Subcutaneous adipose tissue (tissue), 4 donors: Measurements from ENCODE around the gene LRRK1. TPM values are rescaled to one million over a fixed set of nuclear protein-coding genes. Genes with fewer than 3 reads are reported as not detected.

Experiments
- total RNA-seq, 4 donors: library from RNA; depleted of rRNA; stranded (reverse); fragments of >200 nt; gene quantifications; one replicate each; pipeline ENCODE4 v1.1.0, GENCODE V29; 2016
- TF ChIP-seq, protein P1 (sequence below): fragments of 450-650 bp; IDR thresholded peaks from one replicate; pipeline ENCODE4 v1.5.1; 2016; ENCODE audit warnings: low read depth, mild to moderate bottlenecking, control low read depth, antibody characterized with exemption, moderate library complexity

LRRK1 gene
- total RNA-seq, 4 donors from 2014 or later = 9.6 to 21.6 (median 17.3) TPM

DNA sequence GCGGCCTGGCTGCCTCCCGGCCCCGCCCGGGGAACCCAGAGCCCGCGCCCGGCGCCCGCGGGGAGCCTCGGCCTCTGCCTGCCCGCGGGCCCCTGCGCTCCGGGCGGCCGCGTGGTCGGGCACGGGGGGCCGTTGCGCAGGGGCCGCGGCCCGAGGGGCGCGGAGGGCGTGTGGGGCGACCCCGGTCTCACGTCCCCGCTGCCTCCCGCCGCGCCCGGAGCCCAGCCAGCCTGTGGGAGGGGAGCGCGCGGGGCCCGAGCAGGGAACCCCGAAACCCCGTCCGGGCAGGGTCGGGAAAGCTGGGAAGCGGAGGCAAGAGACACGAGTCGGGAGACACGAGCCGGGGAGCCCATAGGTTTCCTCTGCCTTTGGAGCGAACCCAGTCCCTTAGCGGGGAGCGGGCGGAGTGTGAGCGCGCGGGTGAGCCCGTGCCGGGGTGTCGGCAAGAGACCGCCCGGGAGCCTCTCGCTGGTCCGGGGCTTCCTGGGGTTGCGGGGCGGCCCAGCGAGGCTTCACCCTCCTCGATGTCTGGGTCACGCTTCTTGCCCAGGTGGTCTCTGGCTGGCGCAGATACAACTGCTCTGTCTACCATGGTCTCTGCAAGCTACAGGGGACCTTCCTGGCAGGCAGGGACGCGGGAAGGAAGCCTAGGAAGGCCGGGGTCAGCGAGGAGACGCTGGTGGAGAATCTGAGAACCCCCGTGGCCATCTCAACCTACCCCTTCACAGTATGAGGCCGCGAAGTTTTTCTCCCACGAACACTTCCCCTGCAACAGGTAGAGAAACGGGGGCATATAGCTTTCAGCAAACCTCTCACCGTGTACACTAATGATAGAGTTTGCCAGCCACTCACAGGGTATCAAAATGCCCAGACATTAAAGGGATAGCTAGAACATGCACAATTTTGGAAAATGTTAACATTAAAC lies 586 bp downstream of the LRRK1 start:
- TF ChIP-seq, protein P1, sequence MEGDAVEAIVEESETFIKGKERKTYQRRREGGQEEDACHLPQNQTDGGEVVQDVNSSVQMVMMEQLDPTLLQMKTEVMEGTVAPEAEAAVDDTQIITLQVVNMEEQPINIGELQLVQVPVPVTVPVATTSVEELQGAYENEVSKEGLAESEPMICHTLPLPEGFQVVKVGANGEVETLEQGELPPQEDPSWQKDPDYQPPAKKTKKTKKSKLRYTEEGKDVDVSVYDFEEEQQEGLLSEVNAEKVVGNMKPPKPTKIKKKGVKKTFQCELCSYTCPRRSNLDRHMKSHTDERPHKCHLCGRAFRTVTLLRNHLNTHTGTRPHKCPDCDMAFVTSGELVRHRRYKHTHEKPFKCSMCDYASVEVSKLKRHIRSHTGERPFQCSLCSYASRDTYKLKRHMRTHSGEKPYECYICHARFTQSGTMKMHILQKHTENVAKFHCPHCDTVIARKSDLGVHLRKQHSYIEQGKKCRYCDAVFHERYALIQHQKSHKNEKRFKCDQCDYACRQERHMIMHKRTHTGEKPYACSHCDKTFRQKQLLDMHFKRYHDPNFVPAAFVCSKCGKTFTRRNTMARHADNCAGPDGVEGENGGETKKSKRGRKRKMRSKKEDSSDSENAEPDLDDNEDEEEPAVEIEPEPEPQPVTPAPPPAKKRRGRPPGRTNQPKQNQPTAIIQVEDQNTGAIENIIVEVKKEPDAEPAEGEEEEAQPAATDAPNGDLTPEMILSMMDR = no peak

DNA sequence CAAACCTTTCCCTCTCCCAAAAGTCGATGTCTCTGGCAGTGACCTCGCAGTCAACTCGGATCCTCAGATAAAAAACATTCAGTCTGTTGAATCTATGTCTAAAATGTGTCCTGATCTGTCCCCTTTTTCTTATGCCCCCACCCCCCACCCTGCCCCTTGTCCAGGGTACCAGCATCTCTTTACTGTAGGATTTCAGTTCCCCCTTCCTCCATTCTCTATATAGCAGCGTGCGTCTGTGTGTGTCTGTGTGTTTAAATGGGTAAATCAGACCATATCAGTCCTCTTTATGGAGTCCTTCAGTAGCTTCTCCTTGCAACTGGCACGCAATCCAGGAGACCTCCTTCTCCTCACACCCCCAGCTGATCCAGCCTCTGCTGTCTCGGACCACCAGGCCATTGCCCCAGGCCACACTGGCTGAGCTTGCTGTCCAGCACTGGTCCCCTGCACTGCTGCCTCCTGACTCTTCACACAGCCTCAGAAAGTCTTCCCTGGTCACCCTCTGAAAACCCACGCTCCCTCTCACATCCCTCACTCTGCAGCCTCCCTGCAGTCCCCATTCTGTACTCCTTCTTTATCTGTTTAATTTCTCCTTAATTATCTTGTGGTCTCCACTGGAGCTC lies 1.5 kb downstream of the LRRK1 start:
- TF ChIP-seq, protein P1 = no peak

DNA sequence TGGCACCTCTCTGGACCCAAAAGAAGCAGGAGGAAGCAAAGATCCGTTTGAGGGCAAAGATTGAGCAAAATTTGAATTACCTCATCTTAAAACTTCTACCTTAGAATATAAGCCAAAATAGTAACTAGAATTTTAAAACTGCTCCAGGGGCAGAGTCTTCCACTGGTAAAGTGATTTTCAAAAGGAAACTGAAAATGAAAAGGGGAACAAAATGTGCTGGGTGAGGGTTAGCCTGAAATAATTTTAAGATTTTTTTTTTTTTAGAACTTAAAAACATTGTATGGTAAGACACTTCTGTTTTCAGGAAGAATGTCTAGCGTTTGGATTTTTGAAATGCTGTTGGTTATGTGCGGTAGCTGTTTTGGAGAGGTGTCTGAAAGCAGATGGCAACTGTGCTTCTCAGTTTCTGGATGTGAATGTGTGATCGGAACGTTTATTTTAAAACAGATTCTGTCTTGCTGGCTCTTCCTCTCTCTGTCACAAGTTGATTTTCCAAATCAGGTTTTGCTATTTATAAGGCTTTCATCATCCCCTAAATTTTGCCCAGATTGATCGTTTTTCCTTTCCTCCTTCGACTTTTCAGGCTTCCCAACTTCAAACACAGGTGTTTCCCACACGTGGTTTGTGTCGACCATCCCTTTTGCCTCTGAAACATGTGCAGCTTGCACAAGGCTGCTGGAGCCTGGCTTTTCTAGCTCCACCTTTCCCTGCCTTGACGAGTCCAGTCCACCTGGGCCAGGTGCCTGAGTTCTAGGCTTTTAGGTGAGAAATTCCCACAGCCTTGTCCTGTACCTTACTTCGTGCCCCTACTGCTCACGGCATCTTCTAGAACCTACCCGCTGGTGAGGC lies 3.3 kb downstream of the LRRK1 start:
- TF ChIP-seq, protein P1 = no peak

DNA sequence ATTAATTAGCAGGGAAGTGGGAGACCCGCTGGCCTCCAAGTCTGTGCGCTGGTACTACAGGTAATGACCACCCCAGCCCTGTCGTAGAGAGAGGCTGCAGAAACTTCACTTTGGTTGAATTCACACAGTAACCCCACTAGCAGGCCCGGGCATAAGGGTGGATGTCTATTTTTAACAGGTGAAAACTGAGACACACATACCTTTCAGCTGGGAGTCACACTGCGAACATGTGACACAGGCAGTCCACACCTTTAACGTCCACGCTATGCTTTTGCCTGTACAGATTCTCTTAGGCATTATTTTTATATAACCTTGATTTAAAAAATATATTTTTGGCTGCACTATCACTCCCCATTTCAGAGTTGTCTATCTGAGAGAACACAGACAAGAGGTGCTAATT lies 3.9 kb downstream of the LRRK1 start:
- TF ChIP-seq, protein P1 = no peak

DNA sequence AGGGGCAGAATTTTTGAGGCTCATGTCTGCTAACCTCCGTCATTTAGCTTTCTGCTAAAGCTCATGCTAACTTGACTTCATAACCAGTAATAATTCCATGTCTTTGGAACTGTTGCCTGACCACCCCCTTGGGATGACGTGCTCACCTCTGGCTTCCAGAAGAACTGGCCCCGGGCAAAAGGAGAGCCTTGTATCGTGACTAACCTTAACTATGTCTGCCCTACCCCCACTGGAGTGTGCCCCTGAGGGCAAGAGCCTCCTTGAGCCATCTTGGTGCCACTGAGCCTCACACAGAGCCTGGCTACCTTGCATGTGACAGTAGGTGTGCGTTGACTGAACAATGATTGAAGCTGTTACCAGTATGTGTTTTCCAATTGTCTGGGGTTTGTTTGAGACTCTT lies 4.7 kb downstream of the LRRK1 start:
- TF ChIP-seq, protein P1 = no peak

DNA sequence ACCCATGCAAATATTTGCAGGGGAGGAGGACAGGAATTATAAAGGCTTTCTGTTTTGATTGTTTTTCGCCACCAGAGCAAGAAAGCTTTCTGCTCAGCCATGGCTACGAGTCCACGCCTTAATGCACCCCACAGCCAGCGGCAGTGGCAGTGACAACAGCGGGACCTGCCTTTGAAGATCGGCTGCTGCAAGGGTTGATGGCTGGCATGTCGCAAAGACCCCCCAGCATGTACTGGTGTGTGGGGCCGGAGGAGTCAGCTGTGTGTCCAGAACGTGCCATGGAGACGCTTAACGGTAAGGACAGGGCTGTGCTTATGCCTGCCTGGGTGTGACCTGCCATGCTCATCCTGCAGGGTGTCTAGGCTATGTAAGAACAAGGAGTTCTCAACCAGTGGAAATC lies 5.3 kb downstream of the LRRK1 start:
- TF ChIP-seq, protein P1 = no peak
